22Rv1 (cell line): ENCODE measurements around the gene TRIM10.

Experiments
- CTCF ChIP-seq: fragments of 450-650 bp; IDR thresholded peaks from 2 replicates; pipeline ENCODE4 v1.5.1; 2017; ENCODE audit warnings: mild to moderate bottlenecking
- ZFX ChIP-seq: fragments of 450-650 bp; IDR thresholded peaks from 2 replicates; pipeline ENCODE4 v1.6.1; 2017; ENCODE audit warnings: antibody characterized with exemption, borderline replicate concordance

- TF ChIP-seq CTCF (peak; percentile 85), ZFX (no peak)
Observed at GRCh38 chr6:30169658-30170614, 8.9 kb upstream of the TRIM10 start.
